Right cardiac atrium (tissue), 5 donors: ENCODE results near the gene REEP3. TPM values are rescaled to one million over a fixed set of nuclear protein-coding genes. Genes with fewer than 3 reads are reported as not detected.
A peak's percentile ranks its signal among the peaks of the same experiment; 100 is the strongest.

ENCODE experiments used
- ATAC-seq, 2 donors: fragments of 200-7000 bp; cut with Tn5 transposase; one replicate each; pipeline versions ENCODE4 v1.8.0 to v1.9.1; 2020; ENCODE audit warnings: moderate library complexity in 2 of 2, mild to moderate bottlenecking in 1 of 2
- DNase-seq, 3 donors: peaks; one replicate each; pipeline ENCODE4 v3.0.0-alpha.2; 2020
- H3K27ac ChIP-seq: one replicate; pipeline ENCODE4 v1.5.1; 2013; ENCODE audit warnings: mild to moderate bottlenecking, low read length, control low read depth, moderate library complexity
- H3K27me3 ChIP-seq: one replicate; pipeline ENCODE4 v1.6.1; 2013; ENCODE audit not compliant: control insufficient read depth, insufficient read depth
- H3K4me1 ChIP-seq: one replicate; pipeline ENCODE4 v1.6.1; 2013; ENCODE audit warnings: low read length; ENCODE audit not compliant: control insufficient read depth, insufficient read depth
- H3K4me3 ChIP-seq: one replicate; pipeline ENCODE4 v1.5.1; 2013; ENCODE audit warnings: low read length, control low read depth
- H3K9me3 ChIP-seq: one replicate; pipeline ENCODE4 v1.6.1; 2013; ENCODE audit warnings: low read length; ENCODE audit not compliant: control insufficient read depth
- WGBS: extraction: QIAGEN DNeasy Blood & Tissue Kit; methylation state at CpG from one replicate; pipeline ENCODE4 v1.1.7; 2013; 5-methylcytosine and 5-hydroxymethylcytosine counted together
- intact Hi-C, 4 donors: fragments of 100-400 bp; cut with DNase I; formaldehyde crosslinking; loops; one replicate each; pipeline versions ENCODE4 v1.11.0 to v1.14.0; 2022 to 2023
- polyA plus RNA-seq: library from polyadenylated mRNA; stranded (reverse); fragments of 200-250 nt; gene quantifications from one replicate; pipeline ENCODE4 v1.2.3, GENCODE V29; 2013
- total RNA-seq, 4 donors: library from RNA; stranded (reverse); fragmentation: NEBNext Ultra II Directional; extraction: Animal tissue kit (Norgen Biotek cat#: 25700); gene quantifications; one replicate each; pipeline ENCODE4 v1.2.1, GENCODE V29; 2021
- donor health status: healthy with polysubstance abuse.
- donor health status: DM: no; HTN: yes; CAD: no.
- donor health status: DM: no; HTN: no; CAD: no.
- donor health status: DM: no; HTN: yes; CAD: no; lungs with severe emphysema.
- donor health status: DM: yes; HTN: yes; CAD: no.

Gene REEP3
- total and polyA plus RNA-seq, 5 donors = 11.9 to 29.7 (median 23.0) TPM

GRCh38 chr10:63530409-63530808 is 9.2 kb downstream of the REEP3 start:
- intact Hi-C loops = no loop called here
- ATAC-seq = no peak
- DNase-seq = no peak
- Histone ChIP-seq H3K4me1 (no peaks in the 10 kb centered on the region), H3K9me3 (no peaks in the 10 kb centered on the region), H3K27me3 (no peaks in the 10 kb centered on the region), H3K27ac (no peak overlapping the region), H3K4me3 (no peak overlapping the region)

- Histone ChIP-seq H3K4me1 (peaks cover 1% of the 10 kb centered on the region), H3K9me3 (no peaks in the 10 kb centered on the region), H3K27me3 (no peaks in the 10 kb centered on the region), H3K4me3 (no peak overlapping the region), H3K27ac (no peak overlapping the region)
- intact Hi-C loops = no loop called here
- DNase-seq = no peak
- no peak for ATAC-seq
Measured at GRCh38 chr10:63534723-63535122, 13.5 kb downstream of the REEP3 start.

DNA sequence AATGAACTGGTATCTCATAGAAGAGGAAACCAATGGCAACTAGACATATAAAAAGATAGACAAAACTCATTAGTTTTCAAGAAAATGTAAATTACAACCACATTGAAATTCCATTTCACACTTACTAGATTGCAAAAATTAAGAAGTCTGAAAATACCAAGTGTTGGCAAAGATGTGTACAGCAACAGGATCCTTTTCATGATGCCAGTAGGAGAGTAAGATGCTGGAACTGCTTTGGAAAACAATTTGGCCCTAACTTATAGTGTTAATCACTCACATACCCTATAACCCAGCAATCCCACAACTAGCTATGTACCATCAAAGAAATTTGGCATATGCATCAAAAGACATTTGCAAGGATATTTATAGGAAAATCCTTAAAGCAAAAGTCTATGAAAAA is 15.5 kb downstream of the REEP3 start:
- H3K4me3 ChIP-seq = no peak overlapping the region
- DNase-seq (no peak), ATAC-seq (no peak)
- no peaks in the 10 kb centered on the region for H3K9me3 ChIP-seq
- H3K4me1 ChIP-seq = peaks cover 1% of the 10 kb centered on the region
- intact Hi-C loops = no loop called here
- H3K27ac ChIP-seq = no peak overlapping the region
- no peaks in the 10 kb centered on the region for H3K27me3 ChIP-seq

- no peak overlapping the region for H3K27ac ChIP-seq
Measured at GRCh38 chr10:63537536-63537935, 16.3 kb downstream of the REEP3 start.

GRCh38 chr10:63539377-63539776 is 18.2 kb downstream of the REEP3 start:
- no peak overlapping the region for H3K27ac ChIP-seq
- ATAC-seq (no peak), DNase-seq (no peak)
- H3K4me3 ChIP-seq = no peak overlapping the region
- H3K27me3 ChIP-seq = no peaks in the 10 kb centered on the region
- no peaks in the 10 kb centered on the region for H3K9me3 ChIP-seq
- 97% methylated on average over 2 of the region's 2 CpGs for WGBS
- H3K4me1 ChIP-seq = peaks cover 2% of the 10 kb centered on the region
- intact Hi-C loops = no loop called here

More at GRCh38 chr10:63537536-63537935, 16.3 kb downstream of the REEP3 start:
- H3K4me3 ChIP-seq = no peak overlapping the region
- 93% methylated on average over 3 of the region's 3 CpGs for WGBS
- ATAC-seq (no peak), DNase-seq (no peak)
- H3K4me1 ChIP-seq = peaks cover 1% of the 10 kb centered on the region
- intact Hi-C loops = no loop called here
- H3K27me3 ChIP-seq = no peaks in the 10 kb centered on the region
- H3K9me3 ChIP-seq = no peaks in the 10 kb centered on the region

DNA sequence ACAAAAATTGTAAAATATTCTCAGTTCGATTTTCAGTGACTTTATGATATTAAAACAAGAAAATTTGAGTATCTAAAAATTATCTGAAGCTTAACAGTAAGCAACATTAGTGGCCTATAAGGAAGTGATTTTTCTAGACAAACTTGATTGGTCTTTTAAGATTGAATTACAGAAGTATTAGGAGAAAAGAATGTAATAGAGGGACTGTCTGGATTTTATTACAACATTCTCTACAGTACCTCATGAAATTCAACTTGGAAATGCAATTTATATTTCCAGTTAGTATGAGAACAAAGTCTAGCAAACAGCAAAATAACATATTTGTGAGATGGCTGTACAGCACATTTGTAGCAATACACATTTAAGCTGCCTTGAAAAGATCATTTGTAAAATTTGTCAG is 18.8 kb downstream of the REEP3 start:
- Histone ChIP-seq H3K4me3 (no peak overlapping the region), H3K27ac (no peak overlapping the region), H3K9me3 (no peaks in the 10 kb centered on the region), H3K4me1 (peaks cover 3% of the 10 kb centered on the region), H3K27me3 (no peaks in the 10 kb centered on the region)
- WGBS = 51% methylated on average over 1 of the region's 1 CpG
- ATAC-seq = no peak
- intact Hi-C loops = no loop called here
- DNase-seq = no peak

DNA sequence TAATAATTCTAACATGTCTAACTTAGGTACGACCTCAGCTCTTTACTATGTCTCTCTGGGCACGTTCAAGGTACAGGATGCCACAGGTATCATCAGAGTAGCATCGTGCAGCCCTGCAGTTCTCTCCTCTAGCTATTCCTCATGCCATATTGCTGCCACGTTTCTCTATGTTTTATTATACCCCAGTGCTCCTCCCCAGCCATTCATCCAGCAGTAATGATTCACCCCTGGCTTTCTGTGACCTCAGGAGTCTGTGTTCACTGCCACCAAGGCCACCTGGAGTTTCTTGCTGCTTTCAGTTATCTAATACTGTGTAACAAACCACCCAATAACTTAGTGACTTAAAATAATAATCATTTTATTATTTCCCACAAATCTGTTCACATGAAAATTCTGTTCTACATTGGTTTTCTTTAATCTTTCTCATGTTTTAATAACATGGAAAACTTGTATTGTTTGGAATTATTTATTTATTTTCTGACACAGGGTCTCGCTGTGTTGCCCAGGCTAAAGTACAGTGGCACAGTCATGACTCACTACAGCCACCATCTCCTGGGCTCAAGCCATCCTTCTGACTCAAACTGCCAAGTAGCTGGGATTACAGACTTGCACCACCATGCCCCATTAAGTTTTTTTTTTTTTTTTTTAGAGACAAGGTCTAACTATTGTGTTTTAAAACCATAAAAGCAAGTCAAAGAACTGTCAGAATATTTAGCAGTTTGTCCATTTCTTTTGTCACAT is 21.8 kb downstream of the REEP3 start:
- ATAC-seq = no peak
- WGBS = 89% methylated on average over 5 of the region's 5 CpGs

GRCh38 chr10:63543576-63543962 is 22.4 kb downstream of the REEP3 start:
- ATAC-seq = no peak
- 91% methylated on average over 7 of the region's 7 CpGs for WGBS
- no peaks in the 10 kb centered on the region for H3K9me3 ChIP-seq

More for the DNA sequence above, 21.8 kb downstream of the REEP3 start:
- no peaks in the 10 kb centered on the region for H3K27me3 ChIP-seq
- no peak overlapping the region for H3K4me3 ChIP-seq
- DNase-seq = no peak
- intact Hi-C loops = no loop called here
- no peaks in the 10 kb centered on the region for H3K9me3 ChIP-seq
- H3K4me1 ChIP-seq = peaks cover 3% of the 10 kb centered on the region
- H3K27ac ChIP-seq = no peak overlapping the region

GRCh38 chr10:63544418-63544817 is 23.2 kb downstream of the REEP3 start:
- Histone ChIP-seq H3K27me3 (no peaks in the 10 kb centered on the region), H3K4me1 (peaks cover 4% of the 10 kb centered on the region), H3K9me3 (no peaks in the 10 kb centered on the region), H3K27ac (no peak overlapping the region), H3K4me3 (no peak overlapping the region)
- intact Hi-C loops = no loop called here
- no peak for ATAC-seq
- 19% methylated on average over 1 of the region's 1 CpG for WGBS
- no peak for DNase-seq

More at GRCh38 chr10:63543576-63543962, 22.4 kb downstream of the REEP3 start:
- DNase-seq = no peak
- Histone ChIP-seq H3K27me3 (no peaks in the 10 kb centered on the region), H3K27ac (no peak overlapping the region), H3K4me3 (no peak overlapping the region), H3K4me1 (peaks cover 4% of the 10 kb centered on the region)
- intact Hi-C loops = no loop called here

DNA sequence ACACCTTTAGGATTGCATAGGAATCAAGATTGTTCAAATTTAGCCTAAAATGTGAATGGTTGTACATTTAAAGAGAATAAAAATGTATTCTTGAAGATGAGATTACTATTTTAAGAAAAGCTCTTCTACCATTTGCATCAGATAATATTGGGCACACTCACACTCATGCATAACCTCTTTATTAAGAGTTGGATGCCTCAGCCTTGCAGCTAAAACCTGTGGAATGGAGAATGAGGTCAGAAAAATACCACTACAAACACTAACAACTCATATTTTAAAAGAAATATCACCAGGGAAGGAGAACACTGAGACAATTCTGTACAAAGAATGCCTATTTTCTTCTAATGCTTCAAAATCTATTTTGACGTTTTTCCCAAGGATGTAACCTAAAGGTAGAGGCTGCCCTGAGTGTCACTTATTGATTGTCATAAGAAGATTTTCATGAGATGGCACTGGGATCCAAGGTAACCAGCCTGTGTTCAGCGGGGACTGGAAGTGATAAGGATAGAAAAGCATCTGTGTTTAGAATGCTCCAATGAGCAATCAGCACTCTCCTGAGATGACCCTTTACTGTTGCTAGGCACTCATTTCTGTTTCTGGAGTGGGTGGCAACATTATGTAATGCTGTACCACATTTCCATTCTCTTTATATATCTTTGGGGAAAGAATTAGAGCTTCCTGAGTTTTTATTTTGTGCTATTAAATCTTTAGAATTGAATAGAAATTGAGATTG is 26.6 kb downstream of the REEP3 start:
- intact Hi-C loops = no loop called here
- ATAC-seq (peak; percentile 43 to 52), DNase-seq (no peak)

GRCh38 chr10:63548860-63549259 is 27.7 kb downstream of the REEP3 start:
- intact Hi-C loops = no loop called here
- Histone ChIP-seq H3K4me3 (no peak overlapping the region), H3K9me3 (no peaks in the 10 kb centered on the region), H3K4me1 (peaks cover 4% of the 10 kb centered on the region), H3K27me3 (no peaks in the 10 kb centered on the region), H3K27ac (no peak overlapping the region)
- DNase-seq (no peak), ATAC-seq (no peak)

More for the DNA sequence above, 26.6 kb downstream of the REEP3 start:
- no peaks in the 10 kb centered on the region for H3K9me3 ChIP-seq
- H3K27me3 ChIP-seq = no peaks in the 10 kb centered on the region
- peaks cover 4% of the 10 kb centered on the region for H3K4me1 ChIP-seq
- H3K4me3 ChIP-seq = no peak overlapping the region
- 57% methylated on average over 2 of the region's 2 CpGs for WGBS
- no peak overlapping the region for H3K27ac ChIP-seq
